Neural cell (in vitro differentiated cells): ENCODE data around the gene CXCL5. TPM values are rescaled to one million over a fixed set of nuclear protein-coding genes. Genes with fewer than 3 reads are reported as not detected.

Experiments
- H2AFZ ChIP-seq: fragments of 200-600, 300-800 bp; sonication (generic), shearing (Covaris generic); 2 replicates; pipeline ENCODE4 v1.6.0; 2014; ENCODE audit warnings: low read depth, mild to moderate bottlenecking, antibody characterized with exemption, low read length, moderate library complexity
- H3F3A ChIP-seq: fragments of 200-600 bp; shearing (Covaris generic); 2 replicates; pipeline ENCODE4 v1.6.1; 2016; ENCODE audit warnings: mild to moderate bottlenecking, moderate library complexity, mixed read lengths, antibody characterized with exemption, low read length; ENCODE audit not compliant: insufficient read depth, poor library complexity, severe bottlenecking
- H3K27ac ChIP-seq: fragments of 200-600, 300-800 bp; sonication (generic), shearing (Covaris generic); 2 replicates; pipeline ENCODE4 v1.5.1; 2014; ENCODE audit warnings: mild to moderate bottlenecking, low read length, moderate library complexity
- H3K27me3 ChIP-seq: fragments of 300-800, 200-600 bp; sonication (generic), shearing (Covaris generic); 2 replicates; pipeline ENCODE4 v1.6.0; 2014; ENCODE audit warnings: mild to moderate bottlenecking, low read depth, low read length, moderate library complexity; ENCODE audit not compliant: insufficient read depth
- H3K36me3 ChIP-seq: fragments of 300-800, 200-600 bp; sonication (generic), shearing (Covaris generic); 2 replicates; pipeline ENCODE4 v1.5.1; 2014; ENCODE audit warnings: mild to moderate bottlenecking, antibody characterized with exemption, low read length, moderate library complexity; ENCODE audit not compliant: insufficient read depth
- H3K4me2 ChIP-seq: fragments of 300-800, 200-600 bp; sonication (generic), shearing (Covaris generic); 2 replicates; pipeline ENCODE4 v1.6.0; 2014; ENCODE audit warnings: mild to moderate bottlenecking, low read length
- H3K4me3 ChIP-seq: fragments of 300-800, 200-600 bp; sonication (generic), shearing (Covaris generic); 2 replicates; pipeline ENCODE4 v1.5.1; 2014; ENCODE audit warnings: mild to moderate bottlenecking, low read length, moderate library complexity
- H3K79me2 ChIP-seq: fragments of 200-600 bp; shearing (Covaris generic); replicated peaks from 2 replicates; pipeline ENCODE4 v1.6.0; 2014; ENCODE audit warnings: mild to moderate bottlenecking, low read length, moderate library complexity; ENCODE audit not compliant: insufficient read depth
- H3K9ac ChIP-seq: fragments of 300-800, 200-600 bp; sonication (generic), shearing (Covaris generic); 2 replicates; pipeline ENCODE4 v1.6.1; 2016; ENCODE audit warnings: mild to moderate bottlenecking, low read length, mixed read lengths
- H3K9me2 ChIP-seq: fragments of 200-600 bp; shearing (Covaris generic); 2 replicates; pipeline ENCODE4 v1.6.1; 2016; ENCODE audit warnings: mild to moderate bottlenecking, low read length, mixed read lengths; ENCODE audit not compliant: insufficient read depth
- H3K9me3 ChIP-seq: fragments of 200-600, 300-800 bp; sonication (generic), shearing (Covaris generic); 2 replicates; pipeline ENCODE4 v1.6.1; 2016; ENCODE audit warnings: mild to moderate bottlenecking, mixed run types, low read length, moderate library complexity, mixed read lengths
- H4K20me1 ChIP-seq: fragments of 200-600 bp; shearing (Covaris generic); 2 replicates; pipeline ENCODE4 v1.6.1; 2016; ENCODE audit warnings: mild to moderate bottlenecking, mixed run types; ENCODE audit not compliant: insufficient read depth
- EP300 ChIP-seq: fragments of 450-650 bp; conservative IDR thresholded peaks from 2 replicates; pipeline ENCODE4 v1.6.1; 2014; ENCODE audit warnings: antibody characterized with exemption, mild to moderate bottlenecking, moderate library complexity; ENCODE audit not compliant: poor library complexity, severe bottlenecking
- EZH2 ChIP-seq: fragments of 200-600, 300-800 bp; shearing (Covaris generic), sonication (generic); IDR thresholded peaks from 2 replicates; pipeline ENCODE4 v1.6.1; 2014; ENCODE audit warnings: antibody characterized with exemption, low read length, borderline replicate concordance, mild to moderate bottlenecking; ENCODE audit not compliant: insufficient read depth, poor library complexity, severe bottlenecking
- MXI1 ChIP-seq: fragments of 450-650 bp; conservative IDR thresholded peaks from 2 replicates; pipeline ENCODE4 v1.6.1; 2014; ENCODE audit warnings: antibody characterized with exemption, mild to moderate bottlenecking; ENCODE audit not compliant: poor library complexity, severe bottlenecking
- POLR2AphosphoS5 ChIP-seq: IDR thresholded peaks from 2 replicates; pipeline ENCODE4 v1.6.1; 2012
- RAD21 ChIP-seq: fragments of 450-650 bp; conservative IDR thresholded peaks from 2 replicates; pipeline ENCODE4 v1.6.1; 2014; ENCODE audit warnings: antibody characterized with exemption, mild to moderate bottlenecking, moderate library complexity
- SMC3 ChIP-seq: fragments of 450-650 bp; conservative IDR thresholded peaks from 2 replicates; pipeline ENCODE4 v1.6.1; 2014; ENCODE audit warnings: antibody characterized with exemption, mild to moderate bottlenecking, moderate library complexity; ENCODE audit not compliant: poor library complexity
- TAF1 ChIP-seq: IDR thresholded peaks from 2 replicates; pipeline ENCODE4 v1.6.1; 2012; ENCODE audit warnings: low read depth
- polyA plus RNA-seq: library from polyadenylated mRNA; depleted of rRNA; stranded (reverse); fragments of >200 nt; gene quantifications from 2 replicates; pipeline ENCODE4 v1.2.3, GENCODE V29; 2014
- TF ChIP-seq, protein P1 (sequence below): fragments of 450-650 bp; IDR thresholded peaks from 2 replicates; pipeline ENCODE4 v1.5.1; 2014; ENCODE audit warnings: antibody characterized with exemption, mild to moderate bottlenecking, moderate library complexity; ENCODE audit not compliant: poor library complexity, severe bottlenecking
- TF ChIP-seq, protein P2 (sequence below): IDR thresholded peaks from 2 replicates; pipeline ENCODE4 v1.6.1; 2012; ENCODE audit warnings: borderline replicate concordance

The CXCL5 gene
- polyA plus RNA-seq, 1 donor from 2014 or later = not detected

DNA sequence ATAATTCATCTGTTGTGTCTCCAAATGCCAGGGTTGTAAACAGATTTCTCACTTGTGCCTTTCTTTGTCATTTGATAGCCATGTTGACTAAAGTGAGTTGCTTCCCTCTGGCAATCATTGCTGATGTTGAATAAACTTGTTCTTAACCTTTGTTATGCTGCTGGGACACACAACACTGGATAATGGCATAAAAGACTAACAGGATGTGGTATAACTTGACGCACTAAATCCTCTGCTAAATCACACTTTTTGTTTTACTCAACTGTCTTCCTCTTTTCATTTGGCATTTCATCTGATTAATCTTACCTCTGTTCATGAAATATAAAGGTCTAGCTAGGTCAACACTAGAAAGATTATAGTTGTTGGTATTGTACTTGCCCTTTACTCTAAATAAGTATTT lies 17.6 kb upstream of the CXCL5 start:
- Histone ChIP-seq H3K9ac (no peak overlapping the region), H2AFZ (no peak overlapping the region), H3K9me3 (no peaks in the 10 kb centered on the region), H3K27me3 (no peaks in the 10 kb centered on the region), H4K20me1 (no peaks in the 10 kb centered on the region), H3K9me2 (no peaks in the 10 kb centered on the region), H3K79me2 (no peaks in the 10 kb centered on the region), H3K4me2 (no peak overlapping the region), H3F3A (no peaks in the 10 kb centered on the region), H3K4me3 (no peak overlapping the region), H3K36me3 (no peaks in the 10 kb centered on the region), H3K27ac (no peak overlapping the region)
- TF ChIP-seq, protein P1, sequence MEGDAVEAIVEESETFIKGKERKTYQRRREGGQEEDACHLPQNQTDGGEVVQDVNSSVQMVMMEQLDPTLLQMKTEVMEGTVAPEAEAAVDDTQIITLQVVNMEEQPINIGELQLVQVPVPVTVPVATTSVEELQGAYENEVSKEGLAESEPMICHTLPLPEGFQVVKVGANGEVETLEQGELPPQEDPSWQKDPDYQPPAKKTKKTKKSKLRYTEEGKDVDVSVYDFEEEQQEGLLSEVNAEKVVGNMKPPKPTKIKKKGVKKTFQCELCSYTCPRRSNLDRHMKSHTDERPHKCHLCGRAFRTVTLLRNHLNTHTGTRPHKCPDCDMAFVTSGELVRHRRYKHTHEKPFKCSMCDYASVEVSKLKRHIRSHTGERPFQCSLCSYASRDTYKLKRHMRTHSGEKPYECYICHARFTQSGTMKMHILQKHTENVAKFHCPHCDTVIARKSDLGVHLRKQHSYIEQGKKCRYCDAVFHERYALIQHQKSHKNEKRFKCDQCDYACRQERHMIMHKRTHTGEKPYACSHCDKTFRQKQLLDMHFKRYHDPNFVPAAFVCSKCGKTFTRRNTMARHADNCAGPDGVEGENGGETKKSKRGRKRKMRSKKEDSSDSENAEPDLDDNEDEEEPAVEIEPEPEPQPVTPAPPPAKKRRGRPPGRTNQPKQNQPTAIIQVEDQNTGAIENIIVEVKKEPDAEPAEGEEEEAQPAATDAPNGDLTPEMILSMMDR = no peak
- no peak for TF ChIP-seq EP300
- TF ChIP-seq, protein P2, sequence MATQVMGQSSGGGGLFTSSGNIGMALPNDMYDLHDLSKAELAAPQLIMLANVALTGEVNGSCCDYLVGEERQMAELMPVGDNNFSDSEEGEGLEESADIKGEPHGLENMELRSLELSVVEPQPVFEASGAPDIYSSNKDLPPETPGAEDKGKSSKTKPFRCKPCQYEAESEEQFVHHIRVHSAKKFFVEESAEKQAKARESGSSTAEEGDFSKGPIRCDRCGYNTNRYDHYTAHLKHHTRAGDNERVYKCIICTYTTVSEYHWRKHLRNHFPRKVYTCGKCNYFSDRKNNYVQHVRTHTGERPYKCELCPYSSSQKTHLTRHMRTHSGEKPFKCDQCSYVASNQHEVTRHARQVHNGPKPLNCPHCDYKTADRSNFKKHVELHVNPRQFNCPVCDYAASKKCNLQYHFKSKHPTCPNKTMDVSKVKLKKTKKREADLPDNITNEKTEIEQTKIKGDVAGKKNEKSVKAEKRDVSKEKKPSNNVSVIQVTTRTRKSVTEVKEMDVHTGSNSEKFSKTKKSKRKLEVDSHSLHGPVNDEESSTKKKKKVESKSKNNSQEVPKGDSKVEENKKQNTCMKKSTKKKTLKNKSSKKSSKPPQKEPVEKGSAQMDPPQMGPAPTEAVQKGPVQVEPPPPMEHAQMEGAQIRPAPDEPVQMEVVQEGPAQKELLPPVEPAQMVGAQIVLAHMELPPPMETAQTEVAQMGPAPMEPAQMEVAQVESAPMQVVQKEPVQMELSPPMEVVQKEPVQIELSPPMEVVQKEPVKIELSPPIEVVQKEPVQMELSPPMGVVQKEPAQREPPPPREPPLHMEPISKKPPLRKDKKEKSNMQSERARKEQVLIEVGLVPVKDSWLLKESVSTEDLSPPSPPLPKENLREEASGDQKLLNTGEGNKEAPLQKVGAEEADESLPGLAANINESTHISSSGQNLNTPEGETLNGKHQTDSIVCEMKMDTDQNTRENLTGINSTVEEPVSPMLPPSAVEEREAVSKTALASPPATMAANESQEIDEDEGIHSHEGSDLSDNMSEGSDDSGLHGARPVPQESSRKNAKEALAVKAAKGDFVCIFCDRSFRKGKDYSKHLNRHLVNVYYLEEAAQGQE = no peak
- TF ChIP-seq RAD21 = no peak
- no peak for TF ChIP-seq EZH2
- no peak for TF ChIP-seq SMC3
- TF ChIP-seq TAF1 = no peak
- TF ChIP-seq MXI1 = no peak
- TF ChIP-seq POLR2AphosphoS5 = no peak

DNA sequence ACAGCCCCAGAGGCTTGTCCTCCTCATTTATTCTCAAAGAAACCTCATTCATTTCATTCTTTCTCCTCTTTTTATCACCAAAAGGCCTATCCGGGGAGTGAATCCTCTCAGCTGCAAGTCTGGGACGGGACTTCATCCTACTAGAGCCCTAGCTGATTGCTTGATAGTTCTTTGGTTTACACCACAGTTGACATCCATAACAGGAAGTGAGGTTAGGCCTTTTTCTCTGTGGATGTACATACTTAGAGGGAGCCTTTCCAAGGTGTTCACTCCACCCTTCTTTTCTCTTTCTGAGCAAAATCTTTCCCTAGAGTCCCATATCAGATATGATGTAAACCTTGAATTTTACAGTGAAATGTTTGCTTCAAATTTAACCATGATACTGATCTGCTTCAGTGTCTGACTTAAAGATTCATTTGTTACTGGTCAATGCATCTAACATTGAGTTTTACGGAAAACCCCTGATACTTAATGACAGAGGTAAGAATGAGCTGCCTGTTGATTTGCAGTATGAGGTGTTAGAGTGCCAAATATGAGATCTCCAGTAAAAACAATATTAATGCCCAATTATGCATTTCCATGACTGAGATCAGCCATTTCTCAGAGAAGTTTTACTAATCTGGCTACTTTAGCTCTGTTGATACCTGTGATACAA lies 16.8 kb upstream of the CXCL5 start:
- Histone ChIP-seq H4K20me1 (no peaks in the 10 kb centered on the region), H3K9me3 (no peaks in the 10 kb centered on the region), H3K27ac (no peak overlapping the region), H3K79me2 (no peaks in the 10 kb centered on the region), H3K36me3 (no peaks in the 10 kb centered on the region), H2AFZ (no peak overlapping the region), H3K27me3 (no peaks in the 10 kb centered on the region), H3K9ac (no peak overlapping the region), H3K9me2 (no peaks in the 10 kb centered on the region), H3K4me2 (no peak overlapping the region), H3K4me3 (no peak overlapping the region), H3F3A (no peaks in the 10 kb centered on the region)
- TF ChIP-seq MXI1 (no peak), RAD21 (no peak), SMC3 (no peak), EP300 (no peak), EZH2 (no peak), TAF1 (no peak)
- TF ChIP-seq, protein P1 = no peak
- TF ChIP-seq, protein P2 = no peak
